Mononuclear cell (primary cell): ENCODE data around the gene HOXA13. TPM values are rescaled to one million over a fixed set of nuclear protein-coding genes. Genes with fewer than 3 reads are reported as not detected.

Source experiments
- total RNA-seq: library from RNA; depleted of rRNA; stranded (reverse); fragments of >200 nt; gene quantifications from one replicate; pipeline ENCODE4 v1.2.3, GENCODE V29; 2012

HOXA13 gene
- total RNA-seq, 1 donor = under 0.01 TPM

Other genes starting within 250 kb of the HOXA13 start
- gene HOXA1, start 104.1 kb downstream of the HOXA13 start, total RNA-seq = 0.42 TPM
- 0.10 TPM for gene HOXA2, start 97.4 kb downstream of the HOXA13 start, total RNA-seq
- gene HOXA4, start 69.3 kb downstream of the HOXA13 start, total RNA-seq = not detected
- 3.0 TPM for gene HOXA5, start 56.4 kb downstream of the HOXA13 start, total RNA-seq
- gene HOXA6, start 52.3 kb downstream of the HOXA13 start, total RNA-seq = not detected
- under 0.01 TPM for gene HOXA3, start 47.5 kb downstream of the HOXA13 start, total RNA-seq
- gene HOXA7, start 43.4 kb downstream of the HOXA13 start, total RNA-seq = 0.10 TPM
- gene HOXA9, start 34.6 kb downstream of the HOXA13 start, total RNA-seq = 0.52 TPM
- gene HOXA10, start 25.8 kb downstream of the HOXA13 start, total RNA-seq = 0.63 TPM
- gene HOXA11, start 14.9 kb downstream of the HOXA13 start, total RNA-seq = not detected
- gene EVX1, start 42.7 kb upstream of the HOXA13 start, total RNA-seq = not detected